Measurements from ENCODE around the gene GZMH. TPM values are rescaled to one million over a fixed set of nuclear protein-coding genes. Genes with fewer than 3 reads are reported as not detected.

Gene GZMH
- total RNA-seq, 1 donor from 2014 or later, result not detected

GRCh38 chr14:24613241-24613640 is 3.8 kb upstream of the GZMH start:
- FAIRE-seq (no peak), DNase-seq (ENCODE audit: low read depth) (no peak)
- H3K36me3 Mint-ChIP-seq (ENCODE audit: low read depth, unreplicated experiment), result no peaks in the 10 kb centered on the region
- no peaks in the 10 kb centered on the region for H3K27me3 ChIP-seq (ENCODE audit: insufficient read depth, low read length)
- H2AFZ ChIP-seq (ENCODE audit: low read depth, low read length), result no peak overlapping the region
- no peak overlapping the region for H3K27ac ChIP-seq (ENCODE audit: low read depth, low read length)
- H3K4me1 ChIP-seq (ENCODE audit: insufficient read depth, low read length), result no peaks in the 10 kb centered on the region
- no peaks in the 10 kb centered on the region for H3K4me1 Mint-ChIP-seq (ENCODE audit: low read depth, unreplicated experiment)
- H3K4me3 ChIP-seq (ENCODE audit: insufficient read depth, low read depth, low read length), result no peak overlapping the region
- H3K36me3 ChIP-seq (ENCODE audit: insufficient read depth, low read length), result no peaks in the 10 kb centered on the region
- no peaks in the 10 kb centered on the region for H3K9me3 Mint-ChIP-seq (ENCODE audit: unreplicated experiment)
- H3K4me2 ChIP-seq (ENCODE audit: low read length), result no peak overlapping the region
- no peaks in the 10 kb centered on the region for H4K20me1 ChIP-seq (ENCODE audit: insufficient read depth, low read length)
- H3K4me3 Mint-ChIP-seq (ENCODE audit: unreplicated experiment), result no peak overlapping the region
- TF ChIP-seq CTCF (IDR thresholded peaks at IDR 0.05; ENCODE audit: insufficient read depth, low read depth, low read length) (no peak), EZH2 (IDR thresholded peaks at IDR 0.05; ENCODE audit: insufficient read depth, low read length) (no peak)
- H3K27me3 Mint-ChIP-seq (ENCODE audit: low read depth, unreplicated experiment), result peaks cover 17% of the 10 kb centered on the region
- no peak overlapping the region for H3K27ac Mint-ChIP-seq (ENCODE audit: unreplicated experiment)
- H3K9me3 ChIP-seq (ENCODE audit: insufficient read depth, low read depth, low read length), result peaks cover 7% of the 10 kb centered on the region
- H3K9ac ChIP-seq (ENCODE audit: low read length), result no peak overlapping the region
- no peaks in the 10 kb centered on the region for H3K79me2 ChIP-seq (ENCODE audit: insufficient read depth, low read length)

DNA sequence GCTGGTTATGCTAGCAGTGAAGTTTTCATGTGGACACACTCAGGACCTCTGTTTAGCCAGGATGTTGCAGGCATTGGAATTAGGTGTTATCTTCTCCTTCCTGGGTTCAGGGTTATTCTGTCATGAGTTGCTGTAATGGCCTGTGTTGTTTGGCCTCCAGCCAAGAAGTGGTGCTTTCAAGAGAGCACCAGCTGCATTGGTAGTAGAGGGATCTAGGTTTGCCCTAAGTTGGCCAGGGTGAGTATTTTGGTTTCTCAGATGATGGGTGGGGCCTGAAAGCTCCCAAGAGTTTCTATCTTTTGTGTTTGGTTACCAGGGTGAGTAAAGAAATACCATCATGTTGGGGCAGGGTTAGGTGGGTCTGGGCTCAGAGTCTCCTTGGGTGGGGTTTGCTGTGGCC is 2.7 kb upstream of the GZMH start:
- no peak overlapping the region for H3K9ac ChIP-seq (ENCODE audit: low read length)
- no peaks in the 10 kb centered on the region for H3K4me1 Mint-ChIP-seq (ENCODE audit: low read depth, unreplicated experiment)
- no peak overlapping the region for H3K4me2 ChIP-seq (ENCODE audit: low read length)
- DNase-seq (ENCODE audit: low read depth) (no peak), FAIRE-seq (no peak)
- no peak for TF ChIP-seq CTCF (IDR thresholded peaks at IDR 0.05; ENCODE audit: insufficient read depth, low read depth, low read length)
- no peaks in the 10 kb centered on the region for H3K4me1 ChIP-seq (ENCODE audit: insufficient read depth, low read length)
- no peaks in the 10 kb centered on the region for H3K9me3 Mint-ChIP-seq (ENCODE audit: unreplicated experiment)
- no peak overlapping the region for H3K4me3 ChIP-seq (ENCODE audit: insufficient read depth, low read depth, low read length)
- H3K79me2 ChIP-seq (ENCODE audit: insufficient read depth, low read length), result no peaks in the 10 kb centered on the region
- H4K20me1 ChIP-seq (ENCODE audit: insufficient read depth, low read length), result no peaks in the 10 kb centered on the region
- H3K27ac Mint-ChIP-seq (ENCODE audit: unreplicated experiment), result peak overlapping the region; percentile 23
- H3K9me3 ChIP-seq (ENCODE audit: insufficient read depth, low read depth, low read length), result peaks cover 7% of the 10 kb centered on the region
- no peaks in the 10 kb centered on the region for H3K36me3 ChIP-seq (ENCODE audit: insufficient read depth, low read length)
- no peaks in the 10 kb centered on the region for H3K27me3 ChIP-seq (ENCODE audit: insufficient read depth, low read length)
- H3K4me3 Mint-ChIP-seq (ENCODE audit: unreplicated experiment), result no peak overlapping the region
- H3K36me3 Mint-ChIP-seq (ENCODE audit: low read depth, unreplicated experiment), result no peaks in the 10 kb centered on the region
- H3K27ac ChIP-seq (ENCODE audit: low read depth, low read length), result no peak overlapping the region
- H2AFZ ChIP-seq (ENCODE audit: low read depth, low read length), result no peak overlapping the region
- H3K27me3 Mint-ChIP-seq (ENCODE audit: low read depth, unreplicated experiment), result peaks cover 25% of the 10 kb centered on the region

- Mint-ChIP-seq H3K4me3 (ENCODE audit: unreplicated experiment) (no peak overlapping the region), H3K27me3 (ENCODE audit: low read depth, unreplicated experiment) (peaks cover 29% of the 10 kb centered on the region), H3K27ac (ENCODE audit: unreplicated experiment) (no peak overlapping the region), H3K4me1 (ENCODE audit: low read depth, unreplicated experiment) (no peaks in the 10 kb centered on the region), H3K9me3 (ENCODE audit: unreplicated experiment) (no peaks in the 10 kb centered on the region), H3K36me3 (ENCODE audit: low read depth, unreplicated experiment) (no peaks in the 10 kb centered on the region)
- FAIRE-seq (no peak), DNase-seq (ENCODE audit: low read depth) (no peak)
- no peak overlapping the region for H3K4me2 ChIP-seq (ENCODE audit: low read length)
- H3K36me3 ChIP-seq (ENCODE audit: insufficient read depth, low read length), result no peaks in the 10 kb centered on the region
- H3K4me1 ChIP-seq (ENCODE audit: insufficient read depth, low read length), result no peaks in the 10 kb centered on the region
- H3K4me3 ChIP-seq (ENCODE audit: insufficient read depth, low read depth, low read length), result no peak overlapping the region
- H3K9ac ChIP-seq (ENCODE audit: low read length), result no peak overlapping the region
- H2AFZ ChIP-seq (ENCODE audit: low read depth, low read length), result no peak overlapping the region
- TF ChIP-seq CTCF (IDR thresholded peaks at IDR 0.05; ENCODE audit: insufficient read depth, low read depth, low read length) (no peak), EZH2 (IDR thresholded peaks at IDR 0.05; ENCODE audit: insufficient read depth, low read length) (no peak)
- peaks cover 5% of the 10 kb centered on the region for H3K9me3 ChIP-seq (ENCODE audit: insufficient read depth, low read depth, low read length)
- H3K79me2 ChIP-seq (ENCODE audit: insufficient read depth, low read length), result no peaks in the 10 kb centered on the region
- H4K20me1 ChIP-seq (ENCODE audit: insufficient read depth, low read length), result no peaks in the 10 kb centered on the region
- H3K27ac ChIP-seq (ENCODE audit: low read depth, low read length), result no peak overlapping the region
- H3K27me3 ChIP-seq (ENCODE audit: insufficient read depth, low read length), result no peaks in the 10 kb centered on the region
Measured at GRCh38 chr14:24607635-24608514, 1.6 kb downstream of the GZMH start.

Measured in astrocyte (in vitro differentiated cells and primary cell).